ENCODE results near the gene CCNY. TPM values are rescaled to one million over a fixed set of nuclear protein-coding genes. Genes with fewer than 3 reads are reported as not detected.
A peak's percentile ranks its signal among the peaks of the same experiment; 100 is the strongest.

CCNY gene
- total and polyA plus RNA-seq, 2 of the 13 experiments (the other 11 are each of a cell fraction or from before 2014, with no cell fraction given): 48.2 to 54.7 TPM

DNA sequence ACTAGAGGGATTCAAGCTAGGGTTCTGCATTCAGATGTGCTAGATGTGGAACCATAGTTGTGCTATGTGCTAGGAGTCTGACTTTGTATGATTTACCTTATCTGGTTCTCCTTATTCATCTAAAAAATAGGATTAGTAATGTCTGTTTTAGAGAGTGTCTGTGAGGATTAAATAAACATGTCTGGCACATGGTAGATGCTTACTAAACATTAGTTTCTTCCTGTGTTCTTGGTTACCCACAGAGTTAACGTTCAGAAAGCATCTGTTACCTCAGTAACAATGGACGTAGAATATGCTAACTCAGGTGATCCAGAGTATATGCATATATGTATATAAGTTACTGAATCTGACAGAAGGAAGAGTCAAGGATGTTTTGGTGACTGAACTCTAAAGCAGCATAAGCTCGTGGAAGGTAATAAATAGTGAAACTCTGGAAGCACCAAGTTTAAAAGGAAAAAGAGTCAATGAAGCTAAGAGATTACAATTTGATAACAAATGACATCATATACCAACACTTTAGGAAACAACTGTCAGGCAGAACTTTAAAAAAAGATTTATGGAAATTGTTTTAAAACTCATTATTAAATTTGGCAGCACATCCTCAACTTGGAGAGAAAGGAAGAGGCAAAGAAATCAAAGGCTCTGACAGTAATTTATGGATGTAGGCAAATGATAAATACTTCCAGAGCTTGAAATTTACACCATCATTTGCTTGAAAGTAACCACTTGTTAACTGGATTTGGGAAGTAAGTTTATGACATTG is 127.0 kb downstream of the CCNY start:
- Histone ChIP-seq H3K79me2 (ENCODE audit: insufficient read depth, low read length) (peaks cover 88% of the 10 kb centered on the region), H2AFZ (ENCODE audit: low read length) (no peak overlapping the region), H4K20me1 (ENCODE audit: insufficient read depth, low read length) (peaks cover 27% of the 10 kb centered on the region), H3K4me3 (replicated peaks in 1 of 3; ENCODE audit: insufficient read depth in 1 of 3, low read depth in 2 of 3, low read length in 3 of 3) (no peak overlapping the region), H3K9me3 (ENCODE audit: low read length) (no peaks in the 10 kb centered on the region), H3K9ac (ENCODE audit: insufficient read depth, low read depth, low read length) (no peak overlapping the region), H3K27ac (ENCODE audit: extremely low read length, insufficient read depth, low read length) (peak overlapping the region; percentile 8), H3K36me3 (replicated peaks in 1 of 2; ENCODE audit: control insufficient read depth in 1 of 2, insufficient read depth in 2 of 2, low read length in 2 of 2) (no peaks in the 10 kb centered on the region), H3K4me2 (ENCODE audit: low read depth, low read length) (no peak overlapping the region), H3K4me1 (ENCODE audit: insufficient read depth, low read length) (peaks cover 76% of the 10 kb centered on the region), H3K27me3 (ENCODE audit: control insufficient read depth in 1 of 2, insufficient read depth in 2 of 2, low read length in 2 of 2) (no peaks in the 10 kb centered on the region)
- TF ChIP-seq SUZ12 (IDR thresholded peaks at IDR 0.05; ENCODE audit: low read depth, low read length) (no peak), ATF7 (IDR thresholded peaks at IDR 0.05) (peak; percentile 48; the same call in 1 of the 2 replicates), ATF7 (CRISPR knock-in tag; IDR thresholded peaks at IDR 0.05) (no peak)
- no TSS peak for BruUV-seq (replicated peaks)
- no peak for FAIRE-seq
- no peak for DNase-seq (ENCODE audit: low spot score)
- CTCF ChIA-PET (ENCODE audit: low intra/inter-chr PET ratio, low total read pairs): no interaction called here
- ATAC-seq: no peak
- intact Hi-C loops (cut with micrococcal nuclease; ENCODE audit: unreplicated experiment): no loop called here
- in situ Hi-C loops (cut with HindIII; ENCODE audit: extremely low pct_ligation_motif_present, low pct_unique_long_range_greater_than_20kb): no loop called here
- POLR2A ChIA-PET: interaction anchor here (0.6 kb wide), 1 partner anchor 265 kb away, joined by 3 read pairs; no protein-coding TSS in a partner anchor
- WGBS (ENCODE audit: low lambda C conversion rate): 93% methylated on average over 3 of the region's 3 CpGs

GRCh38 chr10:35463878-35464277 is 127.6 kb downstream of the CCNY start:
- peaks cover 29% of the 10 kb centered on the region for H4K20me1 ChIP-seq (ENCODE audit: insufficient read depth, low read length)

More at GRCh38 chr10:35463878-35464277, 127.6 kb downstream of the CCNY start:
- Histone ChIP-seq H3K79me2 (ENCODE audit: insufficient read depth, low read length) (peaks cover 88% of the 10 kb centered on the region), H3K9me3 (ENCODE audit: low read length) (no peaks in the 10 kb centered on the region), H3K4me3 (replicated peaks in 1 of 3; ENCODE audit: insufficient read depth in 1 of 3, low read depth in 2 of 3, low read length in 3 of 3) (no peak overlapping the region), H3K9ac (ENCODE audit: insufficient read depth, low read depth, low read length) (no peak overlapping the region), H3K27me3 (ENCODE audit: control insufficient read depth in 1 of 2, insufficient read depth in 2 of 2, low read length in 2 of 2) (no peaks in the 10 kb centered on the region), H2AFZ (ENCODE audit: low read length) (no peak overlapping the region), H3K4me1 (ENCODE audit: insufficient read depth, low read length) (peaks cover 79% of the 10 kb centered on the region), H3K4me2 (ENCODE audit: low read depth, low read length) (no peak overlapping the region), H3K36me3 (replicated peaks in 1 of 2; ENCODE audit: control insufficient read depth in 1 of 2, insufficient read depth in 2 of 2, low read length in 2 of 2) (no peaks in the 10 kb centered on the region), H3K27ac (ENCODE audit: extremely low read length, insufficient read depth, low read length) (no peak overlapping the region)
- BruUV-seq (replicated peaks): no TSS peak
- in situ Hi-C loops (cut with HindIII; ENCODE audit: extremely low pct_ligation_motif_present, low pct_unique_long_range_greater_than_20kb) (no loop called here), intact Hi-C loops (cut with micrococcal nuclease; ENCODE audit: unreplicated experiment) (no loop called here)
- 89% methylated on average over 3 of the region's 3 CpGs for WGBS (ENCODE audit: low lambda C conversion rate)
- POLR2A ChIA-PET: no interaction called here
- FAIRE-seq: no peak
- TF ChIP-seq THAP9 (CRISPR knock-in tag; IDR thresholded peaks at IDR 0.05; ENCODE audit: borderline replicate concordance): no peak
- TF ChIP-seq KDM2A (CRISPR knock-in tag; IDR thresholded peaks at IDR 0.05; ENCODE audit: borderline replicate concordance, low read depth): no peak
- TF ChIP-seq ELF3 (CRISPR knock-in tag; IDR thresholded peaks at IDR 0.05): no peak
- no peak for TF ChIP-seq ZNF776 (CRISPR knock-in tag; IDR thresholded peaks at IDR 0.05)
- no peak for TF ChIP-seq SMAD9 (CRISPR knock-in tag; IDR thresholded peaks at IDR 0.05)
- no peak for TF ChIP-seq ZNF746 (CRISPR knock-in tag; IDR thresholded peaks at IDR 0.05)
- TF ChIP-seq, protein P1, sequence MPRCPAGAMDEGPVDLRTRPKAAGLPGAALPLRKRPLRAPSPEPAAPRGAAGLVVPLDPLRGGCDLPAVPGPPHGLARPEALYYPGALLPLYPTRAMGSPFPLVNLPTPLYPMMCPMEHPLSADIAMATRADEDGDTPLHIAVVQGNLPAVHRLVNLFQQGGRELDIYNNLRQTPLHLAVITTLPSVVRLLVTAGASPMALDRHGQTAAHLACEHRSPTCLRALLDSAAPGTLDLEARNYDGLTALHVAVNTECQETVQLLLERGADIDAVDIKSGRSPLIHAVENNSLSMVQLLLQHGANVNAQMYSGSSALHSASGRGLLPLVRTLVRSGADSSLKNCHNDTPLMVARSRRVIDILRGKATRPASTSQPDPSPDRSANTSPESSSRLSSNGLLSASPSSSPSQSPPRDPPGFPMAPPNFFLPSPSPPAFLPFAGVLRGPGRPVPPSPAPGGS (CRISPR knock-in tag; IDR thresholded peaks at IDR 0.05): no peak
- no peak for TF ChIP-seq ZNF780A (CRISPR knock-in tag; IDR thresholded peaks at IDR 0.05)
- TF ChIP-seq ZKSCAN8 (CRISPR knock-in tag; IDR thresholded peaks at IDR 0.05; ENCODE audit: borderline replicate concordance): no peak
- TF ChIP-seq THYN1 (CRISPR knock-in tag; IDR thresholded peaks at IDR 0.05; ENCODE audit: borderline replicate concordance, low read depth): no peak
- DNase-seq (ENCODE audit: low spot score): no peak
- no peak for ATAC-seq
- CTCF ChIA-PET (ENCODE audit: low intra/inter-chr PET ratio, low total read pairs): no interaction called here

All from HepG2 (cell line).